HEK293 (cell line): ENCODE measurements around the gene AP1B1.

Source experiments
- RBAK ChIP-seq: fragments of 450-650 bp; formaldehyde crosslinking; IDR thresholded peaks from 2 replicates; pipeline ENCODE4 v1.5.1; 2016; ENCODE audit warnings: missing biosample characterization, missing genetic modification characterization
- ZNF184 ChIP-seq: fragments of 450-650 bp; IDR thresholded peaks from 2 replicates; pipeline ENCODE4 v1.5.1; 2018; ENCODE audit warnings: missing biosample characterization, mild to moderate bottlenecking, missing genetic modification characterization

- TF ChIP-seq RBAK (tag by site-specific recombination) (no peak), ZNF184 (tag by site-specific recombination) (no peak)
Measured at GRCh38 chr22:29306835-29307595, 81.4 kb downstream of the AP1B1 start.
